ENCODE measurements around the gene TEKT2.

- no peak for TF ChIP-seq CTCF (IDR thresholded peaks at IDR 0.05)
- no peak for TF ChIP-seq EP300 (IDR thresholded peaks at IDR 0.05)
- no peak for TF ChIP-seq POLR2A (IDR thresholded peaks at IDR 0.05)
Observed at GRCh38 chr1:36053978-36054377, 29.9 kb upstream of the TEKT2 start.
